Panc1 (cell line): Measurements from ENCODE around the gene NOP53. TPM values are rescaled to one million over a fixed set of nuclear protein-coding genes. Genes with fewer than 3 reads are reported as not detected.
A peak's percentile ranks its signal among the peaks of the same experiment; 100 is the strongest.

ENCODE experiments used
- ATAC-seq: fragments of 200-7000 bp; cut with Tn5 transposase; 2 replicates; pipeline ENCODE4 v1.9.1; 2020; ENCODE audit warnings: mild to moderate bottlenecking, moderate library complexity
- BruUV-seq: library from RNA; stranded (reverse); fragments of 400-500 nt; replicated peaks from 2 replicates; lab custom pipeline; 2021; lab: Mats Ljungman, UMichigan
- CTCF ChIA-PET: fragments of 300-600 bp; sonication (Branson Sonifier 250); formaldehyde crosslinking; loops from one replicate; lab custom pipeline; 2022; ENCODE audit warnings: antibody characterized with exemption; lab: Charles Lee
- POLR2A ChIA-PET: fragments of 300-600 bp; sonication (Branson Sonifier 250); formaldehyde crosslinking; loops from one replicate; lab custom pipeline; 2022; ENCODE audit warnings: antibody characterized with exemption; lab: Charles Lee
- DNase-seq: peaks from one replicate; pipeline ENCODE4 v3.0.0-alpha.2; 2010; ENCODE audit warnings: low read depth, low spot score
- H3K27ac ChIP-seq: 2 replicates; pipeline ENCODE4 v1.5.1; 2011; ENCODE audit warnings: mild to moderate bottlenecking, low read length, inconsistent platforms
- H3K27me3 ChIP-seq: fragments of 200-500 bp; sonication (Bioruptor generic); 2 replicates; pipeline ENCODE4 v1.6.0; 2014; ENCODE audit warnings: low read length, inconsistent platforms; ENCODE audit not compliant: control insufficient read depth, insufficient read depth
- H3K36me3 ChIP-seq: fragments of 200-500 bp; sonication (Bioruptor generic); 2 replicates; pipeline ENCODE4 v1.5.1; 2014; ENCODE audit warnings: inconsistent platforms, mild to moderate bottlenecking, low read length, moderate library complexity; ENCODE audit not compliant: control insufficient read depth, insufficient read depth
- H3K4me1 ChIP-seq: 2 replicates; pipeline ENCODE4 v1.5.1; 2011; ENCODE audit warnings: inconsistent platforms, mild to moderate bottlenecking, low read length, moderate library complexity; ENCODE audit not compliant: control insufficient read depth, insufficient read depth
- H3K4me3 ChIP-seq, 2 experiments: 2 replicates each; pipeline ENCODE4 v1.5.1; 2011 to 2012; ENCODE audit warnings: low read depth in 2 of 2, low read length in 2 of 2, mild to moderate bottlenecking in 2 of 2, inconsistent platforms in 1 of 2, moderate library complexity in 1 of 2
- H3K9me3 ChIP-seq: fragments of 200-500 bp; sonication (Bioruptor generic); 2 replicates; pipeline ENCODE4 v1.5.1; 2014; ENCODE audit warnings: low read depth, mild to moderate bottlenecking, inconsistent platforms, low read length, moderate library complexity; ENCODE audit not compliant: control insufficient read depth, insufficient read depth
- CTCF ChIP-seq: fragments of 450-650 bp; IDR thresholded peaks from 2 replicates; pipeline ENCODE4 v1.5.1; 2017; ENCODE audit warnings: mild to moderate bottlenecking
- POLR2AphosphoS5 ChIP-seq: IDR thresholded peaks from 2 replicates; pipeline ENCODE4 v1.6.1; 2012; ENCODE audit warnings: mild to moderate bottlenecking, low read depth, low read length, moderate library complexity
- REST ChIP-seq, 2 experiments: IDR thresholded peaks; 2 replicates each; pipeline ENCODE4 v1.6.1; 2011 to 2012; ENCODE audit warnings: low read depth in 2 of 2, control low read depth in 1 of 2, low read length in 1 of 2, mild to moderate bottlenecking in 1 of 2, moderate library complexity in 1 of 2; ENCODE audit not compliant: insufficient read depth in 1 of 2
- SIN3A ChIP-seq: IDR thresholded peaks from 2 replicates; pipeline ENCODE4 v1.6.1; 2012; ENCODE audit warnings: low read depth, mild to moderate bottlenecking, low read length, moderate library complexity, borderline replicate concordance; ENCODE audit not compliant: insufficient read depth
- TCF7L2 ChIP-seq: IDR thresholded peaks from 2 replicates; pipeline ENCODE4 v1.6.1; 2011; ENCODE audit warnings: mild to moderate bottlenecking, low read depth, low read length, inconsistent platforms
- in situ Hi-C: cut with HindIII; loops from 2 replicates; pipeline ENCODE4 v1.10.0; 2016; ENCODE audit warnings: low sequenced_read_pairs, low pct_unique_long_range_greater_than_20kb
- intact Hi-C: fragments of 100-400 bp; cut with micrococcal nuclease; formaldehyde crosslinking; loops from one replicate; pipeline ENCODE4 v1.10.0; 2022; ENCODE audit not compliant: unreplicated experiment
- total RNA-seq: library from RNA; stranded (reverse); gene quantifications from one replicate; pipeline ENCODE4 v1.2.1, GENCODE V29; 2021; ENCODE audit not compliant: unreplicated experiment

The NOP53 gene
- total RNA-seq, 1 experiment from 2014 or later = 64.3 TPM

GRCh38 chr19:47754206-47755064, 9.1 kb downstream of the NOP53 start:
- Histone ChIP-seq H3K27ac (no peak overlapping the region), H3K36me3 (no peaks in the 10 kb centered on the region; the same call in 1 of the 2 replicates), H3K27me3 (no peaks in the 10 kb centered on the region), H3K9me3 (no peaks in the 10 kb centered on the region), H3K4me1 (no peaks in the 10 kb centered on the region), H3K4me3 (no peak overlapping the region)
- ChIA-PET POLR2A (no interaction called here), CTCF (no interaction called here)
- ATAC-seq (peak; percentile 15; the same call in 1 of the 2 replicates), DNase-seq (no peak)
- intact Hi-C loops = no loop called here
- in situ Hi-C loops = no loop called here
- TF ChIP-seq POLR2AphosphoS5 = no peak
- no TSS peak for BruUV-seq

- intact Hi-C loops = no loop called here
- CTCF ChIA-PET = no interaction called here
- ATAC-seq (no peak), DNase-seq (no peak)
- BruUV-seq = no TSS peak
- H3K36me3 ChIP-seq = no peaks in the 10 kb centered on the region; the same call in 1 of the 2 replicates
- no peaks in the 10 kb centered on the region for H3K9me3 ChIP-seq
- in situ Hi-C loops = no loop called here
- POLR2A ChIA-PET = no interaction called here
- H3K27me3 ChIP-seq = no peaks in the 10 kb centered on the region
- H3K4me3 ChIP-seq = no peak overlapping the region
- H3K4me1 ChIP-seq = no peaks in the 10 kb centered on the region
- no peak for TF ChIP-seq CTCF
- no peak for TF ChIP-seq SIN3A
- TF ChIP-seq POLR2AphosphoS5 = no peak
- no peak for TF ChIP-seq TCF7L2
- TF ChIP-seq REST (IDR thresholded peaks at IDR 0.05; ENCODE audit: insufficient read depth in 1 of 2, low read depth in 2 of 2, low read length in 1 of 2) = no peak
- H3K27ac ChIP-seq = no peak overlapping the region
Observed at GRCh38 chr19:47755065-47755761, 9.9 kb downstream of the NOP53 start.
